GM12878 (cell line): ENCODE data around the gene KRT32. TPM values are rescaled to one million over a fixed set of nuclear protein-coding genes. Genes with fewer than 3 reads are reported as not detected.

ENCODE experiments used
- ATAC-seq: fragments of 200-7000 bp; cut with Tn5 transposase; 3 replicates; pipeline ENCODE4 v1.9.1; 2020; ENCODE audit warnings: mild to moderate bottlenecking, moderate library complexity
- BruUV-seq: library from RNA; stranded (reverse); fragments of 400-500 nt; replicated peaks from 2 replicates; lab custom pipeline; 2021; lab: Mats Ljungman, UMichigan
- CTCF ChIA-PET: fragments of 300-600 bp; sonication (Branson Sonifier 250); formaldehyde crosslinking; extraction: SDS; loops from one replicate; lab custom pipeline; 2021; ENCODE audit warnings: inconsistent platforms; lab: Yijun Ruan, JAX
- POLR2A ChIA-PET: fragments of 350-600 bp; formaldehyde crosslinking; extraction: SDS; loops from one replicate; lab custom pipeline; 2021; ENCODE audit warnings: inconsistent platforms; lab: Charles Lee
- RAD21 ChIA-PET: fragments of 300-600 bp; sonication (Branson Sonifier 250); formaldehyde crosslinking; loops from one replicate; lab custom pipeline; 2023; ENCODE audit warnings: antibody characterized with exemption; ENCODE audit not compliant: unreplicated experiment; lab: Charles Lee
- SMC1A ChIA-PET: fragments of 300-600 bp; sonication (Branson Sonifier 250); formaldehyde crosslinking; loops from one replicate; lab custom pipeline; 2023; ENCODE audit not compliant: unreplicated experiment, uncharacterized antibody; lab: Charles Lee
- DNase-seq: peaks from one replicate; pipeline ENCODE4 v3.0.0-alpha.2; 2011; ENCODE audit warnings: low read depth, low spot score
- FAIRE-seq: peaks from 3 replicates; lab custom pipeline; 2011; peaks lifted over from hg19 to GRCh38; lab: Jason Lieb, UNC
- H2AFZ ChIP-seq: 2 replicates; pipeline ENCODE4 v1.6.0; 2011; ENCODE audit warnings: low read depth, low read length, control low read depth; ENCODE audit not compliant: control insufficient read depth
- H3K27ac ChIP-seq: 2 replicates; pipeline ENCODE4 v1.5.1; 2011; ENCODE audit warnings: control low read depth; ENCODE audit not compliant: control insufficient read depth, insufficient read depth
- H3K27me3 ChIP-seq, 2 experiments: replicated peaks in 1 of 2; 2 replicates each; pipeline versions ENCODE4 v1.6.0 to v1.6.1; 2011; ENCODE audit warnings: low read length in 1 of 2; ENCODE audit not compliant: control insufficient read depth in 2 of 2, insufficient read depth in 2 of 2
- H3K36me3 ChIP-seq, 2 experiments: 2 replicates each; pipeline ENCODE4 v1.5.1; 2011; ENCODE audit warnings: low read length in 1 of 2; ENCODE audit not compliant: control insufficient read depth in 2 of 2, insufficient read depth in 2 of 2
- H3K4me1 ChIP-seq: 2 replicates; pipeline ENCODE4 v1.6.1; 2011; ENCODE audit warnings: mild to moderate bottlenecking, low read length, moderate library complexity, mixed read lengths; ENCODE audit not compliant: control insufficient read depth, insufficient read depth
- H3K4me2 ChIP-seq: 2 replicates; pipeline ENCODE4 v1.6.0; 2011; ENCODE audit warnings: control low read depth; ENCODE audit not compliant: control insufficient read depth, insufficient read depth
- H3K4me3 ChIP-seq: fragments of 200-600 bp; sonication (generic); 2 replicates; pipeline ENCODE4 v1.5.1; 2016
- H3K79me2 ChIP-seq: 2 replicates; pipeline ENCODE4 v1.6.0; 2011; ENCODE audit warnings: low read length; ENCODE audit not compliant: control insufficient read depth, insufficient read depth
- H3K9ac ChIP-seq: 2 replicates; pipeline ENCODE4 v1.8.0; 2011; ENCODE audit warnings: low read length, control low read depth, mixed read lengths; ENCODE audit not compliant: control insufficient read depth, insufficient read depth
- H3K9me3 ChIP-seq: replicated peaks from 3 replicates; pipeline ENCODE4 v1.5.1; 2011; ENCODE audit warnings: mild to moderate bottlenecking, low read length; ENCODE audit not compliant: control insufficient read depth, insufficient read depth
- H4K20me1 ChIP-seq: 2 replicates; pipeline ENCODE4 v1.6.0; 2011; ENCODE audit not compliant: control insufficient read depth, insufficient read depth
- CREB1 ChIP-seq: IDR thresholded peaks from 2 replicates; pipeline ENCODE4 v1.6.1; 2012; ENCODE audit warnings: low read depth, mild to moderate bottlenecking, inconsistent platforms
- DPF2 ChIP-seq: fragments of 450-650 bp; IDR thresholded peaks from 2 replicates; pipeline ENCODE4 v1.6.1; 2017; ENCODE audit warnings: mild to moderate bottlenecking
- IKZF1 ChIP-seq: fragments of 450-650 bp; conservative IDR thresholded peaks from 2 replicates; pipeline ENCODE4 v1.6.1; 2017; ENCODE audit warnings: antibody characterized with exemption, mild to moderate bottlenecking
- IKZF2 ChIP-seq, 2 experiments: fragments of 450-650 bp; IDR thresholded peaks; 2 replicates each; pipeline ENCODE4 v1.6.1; 2017; ENCODE audit warnings: mild to moderate bottlenecking in 2 of 2, moderate library complexity in 2 of 2
- KDM1A ChIP-seq: fragments of 200-600 bp; sonication (generic); IDR thresholded peaks from 2 replicates; pipeline ENCODE4 v1.6.1; 2016; ENCODE audit warnings: borderline replicate concordance
- KLF5 ChIP-seq: fragments of 450-650 bp; IDR thresholded peaks from 2 replicates; pipeline ENCODE4 v1.6.1; 2014; ENCODE audit warnings: mild to moderate bottlenecking; ENCODE audit not compliant: partially characterized antibody
- MEF2B ChIP-seq: fragments of 450-650 bp; IDR thresholded peaks from 2 replicates; pipeline ENCODE4 v1.6.1; 2018; ENCODE audit warnings: mild to moderate bottlenecking, moderate library complexity; ENCODE audit not compliant: partially characterized antibody, poor library complexity, severe bottlenecking
- NFXL1 ChIP-seq: fragments of 450-650 bp; IDR thresholded peaks from 2 replicates; pipeline ENCODE4 v1.6.1; 2017; ENCODE audit warnings: antibody characterized with exemption, mild to moderate bottlenecking, borderline replicate concordance
- NR2C2 ChIP-seq: IDR thresholded peaks from 2 replicates; pipeline ENCODE4 v1.6.1; 2011; ENCODE audit warnings: borderline replicate concordance, low read depth; ENCODE audit not compliant: control insufficient read depth, insufficient read length
- RAD21 ChIP-seq: IDR thresholded peaks from 2 replicates; pipeline ENCODE4 v1.6.1; 2011; ENCODE audit warnings: mild to moderate bottlenecking, low read depth, low read length, moderate library complexity; ENCODE audit not compliant: insufficient read depth
- SMARCA5 ChIP-seq: fragments of 450-650 bp; IDR thresholded peaks from 2 replicates; pipeline ENCODE4 v1.6.1; 2017; ENCODE audit warnings: mild to moderate bottlenecking
- SMC3 ChIP-seq: IDR thresholded peaks from 2 replicates; pipeline ENCODE4 v1.6.1; 2011; ENCODE audit warnings: low read length, improper control_type of control experiment, borderline replicate concordance
- SP1 ChIP-seq: IDR thresholded peaks from one replicate; pipeline ENCODE4 v1.6.1; 2011; ENCODE audit warnings: low read depth, low read length
- SPI1 ChIP-seq: IDR thresholded peaks from 2 replicates; pipeline ENCODE4 v1.6.1; 2011; ENCODE audit warnings: low read depth, mild to moderate bottlenecking, low read length, moderate library complexity, borderline replicate concordance; ENCODE audit not compliant: insufficient read depth
- STAT1 ChIP-seq: fragments of 450-650 bp; conservative IDR thresholded peaks from 2 replicates; pipeline ENCODE4 v1.6.1; 2014; ENCODE audit warnings: antibody characterized with exemption, mild to moderate bottlenecking
- whole genome bisulfite sequencing: methylation state at CpG from one replicate; pipeline ENCODE4 v1.1.6; 2016; ENCODE audit warnings: low lambda C conversion rate; ENCODE audit not compliant: insufficient replicate concordance, insufficient coverage; ENCODE audit errors: missing lambda C conversion rate; 5-methylcytosine and 5-hydroxymethylcytosine counted together
- in situ Hi-C: fragments of 300-500 bp; cut with MboI; formaldehyde crosslinking; loops from 9 replicates; pipeline ENCODE4 v1.14.3; 2018; ENCODE audit warnings: mixed read lengths
- intact Hi-C: fragments of 100-400 bp; cut with micrococcal nuclease; formaldehyde crosslinking; loops from one replicate; pipeline ENCODE4 v1.14.2; 2022; ENCODE audit not compliant: unreplicated experiment
- polyA plus RNA-seq, 11 experiments: library from polyadenylated mRNA; depleted of rRNA in 4 of 11; unstranded in 6 of 11; stranded (reverse) in 5 of 11; fragments of >200 nt; fragmentation: Nextera tagmentation in 4 of 11; fragmentation: Illumina TruSeq in 1 of 11; extraction: Ambion mirVana in 4 of 11; extraction: Trizol in 1 of 11; gene quantifications; 1 replicate in 1 of 11; 2 replicates in 10 of 11; pipeline versions ENCODE4 v1.2.1 to v1.2.3, GENCODE V29; 2011 to 2016; ENCODE audit warnings: inconsistent platforms in 2 of 11, missing spikeins in 2 of 11, low read depth in 1 of 11
- total RNA-seq, 4 experiments: library from RNA; depleted of rRNA in 3 of 4; stranded (reverse); fragments of >200 nt in 3 of 4; fragmentation: Illumina TruSeq in 1 of 4; extraction: Trizol in 1 of 4; gene quantifications; 2 replicates each; pipeline versions ENCODE4 v1.2.1 to v1.2.3, GENCODE V29; 2013 to 2021
- TF ChIP-seq, protein P1 (sequence below): fragments of 150-350 bp; IDR thresholded peaks from 2 replicates; pipeline ENCODE4 v1.6.1; 2016; ENCODE audit warnings: low read depth, low read length
- TF ChIP-seq, protein P2 (sequence below): IDR thresholded peaks from 2 replicates; pipeline ENCODE4 v1.6.1; 2011; ENCODE audit warnings: borderline replicate concordance, low read depth, mild to moderate bottlenecking, moderate library complexity, mixed read lengths, low read length; ENCODE audit not compliant: insufficient read depth; ENCODE audit errors: extremely low read length
- TF ChIP-seq, protein P3 (sequence below): fragments of 450-650 bp; formaldehyde crosslinking; IDR thresholded peaks from 2 replicates; pipeline ENCODE4 v1.5.0; 2022; ENCODE audit warnings: mild to moderate bottlenecking, missing genetic modification characterization

The KRT32 gene
- total and polyA plus RNA-seq, 10 of the 15 experiments (the other 5 are each of a cell fraction or from before 2014, with no cell fraction given), result not detected

DNA sequence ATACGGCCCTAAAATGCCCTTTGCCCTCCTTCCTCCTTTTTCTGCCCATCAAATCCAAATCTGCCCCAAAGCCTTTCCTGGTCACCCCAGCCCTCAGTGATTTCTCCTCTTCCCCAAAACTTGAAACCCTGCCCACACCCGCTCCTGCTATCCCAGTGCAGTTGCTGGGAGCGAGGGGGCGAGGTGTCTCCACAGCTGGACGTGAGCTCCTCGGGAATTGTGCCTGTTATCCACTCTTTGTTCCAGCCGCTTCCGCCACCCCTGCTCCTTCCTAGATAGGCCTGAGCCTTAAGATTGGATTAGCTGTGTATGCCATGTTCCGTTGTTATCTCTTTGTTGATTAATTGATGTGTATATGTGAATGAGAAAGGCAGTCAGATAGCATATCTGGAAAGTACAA lies 16.3 kb upstream of the KRT32 start:
- no peak for FAIRE-seq
- WGBS, result 44% methylated on average over 9 of the region's 9 CpGs
- no peaks in the 10 kb centered on the region for H3K79me2 ChIP-seq
- ChIA-PET CTCF (interaction anchor here (0.6 to 1.6 kb wide), 2 partner anchors 165 to 180 kb away, joined by 3 to 6 read pairs; no protein-coding TSS in a partner anchor), POLR2A (no interaction called here), SMC1A (no interaction called here), RAD21 (no interaction called here)
- no TSS peak for BruUV-seq
- no peak overlapping the region for H3K27ac ChIP-seq
- H4K20me1 ChIP-seq, result no peaks in the 10 kb centered on the region
- in situ Hi-C loops, result no loop called here
- intact Hi-C loops, result no loop called here
- peaks cover 0 to 3% of the 10 kb centered on the region in 2 experiments; a peak in 2 of 4 replicates for H3K27me3 ChIP-seq
- no peaks in the 10 kb centered on the region; the same call in 1 of the 2 replicates for H3K4me1 ChIP-seq
- no peaks in the 10 kb centered on the region for H3K9me3 ChIP-seq
- DNase-seq, result no peak
- ATAC-seq, result no peak
- no peak overlapping the region for H3K4me3 ChIP-seq
- no peak overlapping the region for H3K9ac ChIP-seq
- H2AFZ ChIP-seq, result no peak overlapping the region
- H3K36me3 ChIP-seq, result no peaks in the 10 kb centered on the region
- H3K4me2 ChIP-seq, result no peak overlapping the region
- TF ChIP-seq SMARCA5 (no peak), MEF2B (no peak), STAT1 (no peak), SP1 (no peak), IKZF1 (no peak), KDM1A (no peak), DPF2 (no peak), KLF5 (no peak), NFXL1 (no peak), RAD21 (no peak), NR2C2 (no peak), SPI1 (no peak), IKZF2 (IDR thresholded peaks at IDR 0.05) (no peak), CREB1 (no peak), SMC3 (no peak)
- TF ChIP-seq, protein P1, sequence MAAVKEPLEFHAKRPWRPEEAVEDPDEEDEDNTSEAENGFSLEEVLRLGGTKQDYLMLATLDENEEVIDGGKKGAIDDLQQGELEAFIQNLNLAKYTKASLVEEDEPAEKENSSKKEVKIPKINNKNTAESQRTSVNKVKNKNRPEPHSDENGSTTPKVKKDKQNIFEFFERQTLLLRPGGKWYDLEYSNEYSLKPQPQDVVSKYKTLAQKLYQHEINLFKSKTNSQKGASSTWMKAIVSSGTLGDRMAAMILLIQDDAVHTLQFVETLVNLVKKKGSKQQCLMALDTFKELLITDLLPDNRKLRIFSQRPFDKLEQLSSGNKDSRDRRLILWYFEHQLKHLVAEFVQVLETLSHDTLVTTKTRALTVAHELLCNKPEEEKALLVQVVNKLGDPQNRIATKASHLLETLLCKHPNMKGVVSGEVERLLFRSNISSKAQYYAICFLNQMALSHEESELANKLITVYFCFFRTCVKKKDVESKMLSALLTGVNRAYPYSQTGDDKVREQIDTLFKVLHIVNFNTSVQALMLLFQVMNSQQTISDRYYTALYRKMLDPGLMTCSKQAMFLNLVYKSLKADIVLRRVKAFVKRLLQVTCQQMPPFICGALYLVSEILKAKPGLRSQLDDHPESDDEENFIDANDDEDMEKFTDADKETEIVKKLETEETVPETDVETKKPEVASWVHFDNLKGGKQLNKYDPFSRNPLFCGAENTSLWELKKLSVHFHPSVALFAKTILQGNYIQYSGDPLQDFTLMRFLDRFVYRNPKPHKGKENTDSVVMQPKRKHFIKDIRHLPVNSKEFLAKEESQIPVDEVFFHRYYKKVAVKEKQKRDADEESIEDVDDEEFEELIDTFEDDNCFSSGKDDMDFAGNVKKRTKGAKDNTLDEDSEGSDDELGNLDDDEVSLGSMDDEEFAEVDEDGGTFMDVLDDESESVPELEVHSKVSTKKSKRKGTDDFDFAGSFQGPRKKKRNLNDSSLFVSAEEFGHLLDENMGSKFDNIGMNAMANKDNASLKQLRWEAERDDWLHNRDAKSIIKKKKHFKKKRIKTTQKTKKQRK, result no peak
- TF ChIP-seq, protein P2, sequence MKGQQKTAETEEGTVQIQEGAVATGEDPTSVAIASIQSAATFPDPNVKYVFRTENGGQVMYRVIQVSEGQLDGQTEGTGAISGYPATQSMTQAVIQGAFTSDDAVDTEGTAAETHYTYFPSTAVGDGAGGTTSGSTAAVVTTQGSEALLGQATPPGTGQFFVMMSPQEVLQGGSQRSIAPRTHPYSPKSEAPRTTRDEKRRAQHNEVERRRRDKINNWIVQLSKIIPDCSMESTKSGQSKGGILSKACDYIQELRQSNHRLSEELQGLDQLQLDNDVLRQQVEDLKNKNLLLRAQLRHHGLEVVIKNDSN, result no peak
- TF ChIP-seq, protein P3, sequence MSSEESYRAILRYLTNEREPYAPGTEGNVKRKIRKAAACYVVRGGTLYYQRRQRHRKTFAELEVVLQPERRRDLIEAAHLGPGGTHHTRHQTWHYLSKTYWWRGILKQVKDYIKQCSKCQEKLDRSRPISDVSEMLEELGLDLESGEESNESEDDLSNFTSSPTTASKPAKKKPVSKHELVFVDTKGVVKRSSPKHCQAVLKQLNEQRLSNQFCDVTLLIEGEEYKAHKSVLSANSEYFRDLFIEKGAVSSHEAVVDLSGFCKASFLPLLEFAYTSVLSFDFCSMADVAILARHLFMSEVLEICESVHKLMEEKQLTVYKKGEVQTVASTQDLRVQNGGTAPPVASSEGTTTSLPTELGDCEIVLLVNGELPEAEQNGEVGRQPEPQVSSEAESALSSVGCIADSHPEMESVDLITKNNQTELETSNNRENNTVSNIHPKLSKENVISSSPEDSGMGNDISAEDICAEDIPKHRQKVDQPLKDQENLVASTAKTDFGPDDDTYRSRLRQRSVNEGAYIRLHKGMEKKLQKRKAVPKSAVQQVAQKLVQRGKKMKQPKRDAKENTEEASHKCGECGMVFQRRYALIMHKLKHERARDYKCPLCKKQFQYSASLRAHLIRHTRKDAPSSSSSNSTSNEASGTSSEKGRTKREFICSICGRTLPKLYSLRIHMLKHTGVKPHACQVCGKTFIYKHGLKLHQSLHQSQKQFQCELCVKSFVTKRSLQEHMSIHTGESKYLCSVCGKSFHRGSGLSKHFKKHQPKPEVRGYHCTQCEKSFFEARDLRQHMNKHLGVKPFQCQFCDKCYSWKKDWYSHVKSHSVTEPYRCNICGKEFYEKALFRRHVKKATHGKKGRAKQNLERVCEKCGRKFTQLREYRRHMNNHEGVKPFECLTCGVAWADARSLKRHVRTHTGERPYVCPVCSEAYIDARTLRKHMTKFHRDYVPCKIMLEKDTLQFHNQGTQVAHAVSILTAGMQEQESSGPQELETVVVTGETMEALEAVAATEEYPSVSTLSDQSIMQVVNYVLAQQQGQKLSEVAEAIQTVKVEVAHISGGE (CRISPR knock-in tag), result no peak
